Embryonic facial prominence (tissue), 1 donor: ENCODE measurements around the gene CYP2R1.

ENCODE experiments used
- DNase-seq: peaks from one replicate; pipeline ENCODE4 v3.0.0-alpha.2; 2016; ENCODE audit errors: extremely low spot score

Gene CYP2R1

GRCh38 chr11:14892036-14892556 lies at the start of gene CYP2R1:
Gene CYP2R1, minus strand, starts transcription at chr11:14892231. Its CDS starts 26 bp downstream, at chr11:14892205.
- peak; percentile 83 for DNase-seq

GRCh38 chr11:14938936-14939335 lies 46.9 kb upstream of the CYP2R1 start:
- no peak for DNase-seq

GRCh38 chr11:14934641-14935351 lies 42.8 kb upstream of the CYP2R1 start:
- DNase-seq = no peak

GRCh38 chr11:14932447-14932846 lies 40.4 kb upstream of the CYP2R1 start:
- DNase-seq = no peak

GRCh38 chr11:14930369-14930768 lies 38.3 kb upstream of the CYP2R1 start:
- no peak for DNase-seq

GRCh38 chr11:14927146-14927545 lies 35.1 kb upstream of the CYP2R1 start:
- no peak for DNase-seq

GRCh38 chr11:14924318-14924717 lies 32.3 kb upstream of the CYP2R1 start:
- no peak for DNase-seq

GRCh38 chr11:14916403-14916802 lies 24.4 kb upstream of the CYP2R1 start:
- no peak for DNase-seq

GRCh38 chr11:14914536-14914935 lies 22.5 kb upstream of the CYP2R1 start:
- DNase-seq = no peak

- DNase-seq = no peak
Measured at GRCh38 chr11:14908214-14908880, 16.3 kb upstream of the CYP2R1 start.

GRCh38 chr11:14907411-14908213 lies 15.6 kb upstream of the CYP2R1 start:
- no peak for DNase-seq

- DNase-seq = no peak
Measured at GRCh38 chr11:14906993-14907392, 15.0 kb upstream of the CYP2R1 start.

GRCh38 chr11:14906578-14906977 lies 14.5 kb upstream of the CYP2R1 start:
- DNase-seq = no peak

- no peak for DNase-seq
Measured at GRCh38 chr11:14905104-14906033, 13.3 kb upstream of the CYP2R1 start.

GRCh38 chr11:14904745-14905103 lies 12.7 kb upstream of the CYP2R1 start:
- DNase-seq = no peak

GRCh38 chr11:14902650-14903350 lies 10.8 kb upstream of the CYP2R1 start:
- no peak for DNase-seq

- DNase-seq = no peak
Measured at GRCh38 chr11:14898906-14899305, 6.9 kb upstream of the CYP2R1 start.

- DNase-seq = no peak
Measured at GRCh38 chr11:14898355-14898754, 6.3 kb upstream of the CYP2R1 start.

- no peak for DNase-seq
Measured at GRCh38 chr11:14894657-14895598, 2.9 kb upstream of the CYP2R1 start.

GRCh38 chr11:14892577-14892976 lies 546 bp upstream of the CYP2R1 start:
- no peak for DNase-seq
